Endothelial cell of umbilical vein (primary cell): Measurements from ENCODE around the gene CCDC86. TPM values are rescaled to one million over a fixed set of nuclear protein-coding genes. Genes with fewer than 3 reads are reported as not detected.

ENCODE experiments used
- BruUV-seq: library from RNA; stranded (reverse); fragments of 400-500 nt; replicated peaks from 2 replicates; lab custom pipeline; 2021; lab: Mats Ljungman, UMichigan
- CTCF ChIA-PET: fragments of 300-600, 350-600 bp; sonication (Branson Sonifier 250); formaldehyde crosslinking; loops from one replicate; lab custom pipeline; 2021; ENCODE audit warnings: antibody characterized with exemption, inconsistent platforms; lab: Charles Lee
- POLR2A ChIA-PET: fragments of 300-600, 350-600 bp; sonication (Branson Sonifier 250); formaldehyde crosslinking; loops from one replicate; lab custom pipeline; 2021; ENCODE audit warnings: antibody characterized with exemption, inconsistent platforms; lab: Charles Lee
- DNase-seq: peaks from one replicate; pipeline ENCODE4 v3.0.0-alpha.2; 2011; ENCODE audit warnings: low read depth, low spot score
- FAIRE-seq: peaks from 2 replicates; lab custom pipeline; 2011; peaks lifted over from hg19 to GRCh38; lab: Jason Lieb, UNC
- H2AFZ ChIP-seq: 2 replicates; pipeline ENCODE4 v1.6.0; 2012; ENCODE audit warnings: low read depth, low read length, control low read depth, inconsistent platforms
- H3K27ac ChIP-seq: 2 replicates; pipeline ENCODE4 v1.5.1; 2011; ENCODE audit warnings: low read depth, mild to moderate bottlenecking, control low read depth, low read length, moderate library complexity; ENCODE audit not compliant: insufficient read depth
- H3K27me3 ChIP-seq, 2 experiments: 2 replicates each; pipeline versions ENCODE4 v1.6.0 to v1.6.1; 2011; ENCODE audit warnings: low read length in 2 of 2, mixed read lengths in 1 of 2; ENCODE audit not compliant: control insufficient read depth in 2 of 2, insufficient read depth in 2 of 2
- H3K36me3 ChIP-seq, 2 experiments: 2 replicates in 1 of 2; 3 replicates in 1 of 2; pipeline ENCODE4 v1.5.1; 2011; ENCODE audit warnings: low read length in 2 of 2, mild to moderate bottlenecking in 1 of 2, moderate library complexity in 1 of 2; ENCODE audit not compliant: control insufficient read depth in 2 of 2, insufficient read depth in 2 of 2; ENCODE audit errors: extremely low read depth in 1 of 2
- H3K4me1 ChIP-seq: 3 replicates; pipeline ENCODE4 v1.5.1; 2011; ENCODE audit warnings: mild to moderate bottlenecking, low read length; ENCODE audit not compliant: control insufficient read depth, insufficient read depth; ENCODE audit errors: extremely low read depth
- H3K4me2 ChIP-seq: 2 replicates; pipeline ENCODE4 v1.6.1; 2011; ENCODE audit warnings: low read length, control low read depth, mixed read lengths; ENCODE audit not compliant: insufficient read depth
- H3K4me3 ChIP-seq, 3 experiments: fragments of 200-600 bp in 1 of 3; sonication (generic), shearing (Covaris generic) in 1 of 3; replicated peaks in 1 of 3; 2 replicates each; pipeline ENCODE4 v1.5.1; 2011 to 2016; ENCODE audit warnings: control low read depth in 3 of 3, low read length in 3 of 3, mild to moderate bottlenecking in 2 of 3, inconsistent platforms in 1 of 3, low read depth in 1 of 3, moderate library complexity in 1 of 3; ENCODE audit not compliant: insufficient read depth in 1 of 3
- H3K79me2 ChIP-seq: 2 replicates; pipeline ENCODE4 v1.6.0; 2012; ENCODE audit warnings: low read length, inconsistent platforms; ENCODE audit not compliant: control insufficient read depth, insufficient read depth
- H3K9ac ChIP-seq: replicated peaks from 2 replicates; pipeline ENCODE3; 2011; ENCODE audit warnings: low read length, control low read depth; ENCODE audit not compliant: insufficient read depth; ENCODE audit errors: extremely low read depth
- H3K9me1 ChIP-seq: replicated peaks from 3 replicates; pipeline ENCODE4 v1.6.0; 2011; ENCODE audit warnings: mild to moderate bottlenecking, low read length; ENCODE audit not compliant: control insufficient read depth, insufficient read depth; ENCODE audit errors: extremely low read depth
- H3K9me3 ChIP-seq: replicated peaks from 2 replicates; pipeline ENCODE4 v1.5.1; 2012; ENCODE audit warnings: low read length, inconsistent platforms; ENCODE audit not compliant: control insufficient read depth, insufficient read depth
- H4K20me1 ChIP-seq: replicated peaks from 2 replicates; pipeline ENCODE3; 2011; ENCODE audit warnings: mild to moderate bottlenecking, low read length; ENCODE audit not compliant: control insufficient read depth, insufficient read depth; ENCODE audit errors: extremely low read depth
- CTCF ChIP-seq, 2 donors: IDR thresholded peaks; 1 replicate in 1 of 2; 2 replicates in 1 of 2; pipeline ENCODE4 v1.5.1; 2011; ENCODE audit warnings: low read length in 2 of 2, mild to moderate bottlenecking in 2 of 2, moderate library complexity in 2 of 2, control low read depth in 1 of 2, inconsistent platforms in 1 of 2, low read depth in 1 of 2; ENCODE audit not compliant: insufficient read depth in 1 of 2; ENCODE audit errors: extremely low read depth in 1 of 2
- EZH2 ChIP-seq: IDR thresholded peaks from 2 replicates; pipeline ENCODE4 v1.6.1; 2012; ENCODE audit warnings: borderline replicate concordance, low read depth, mild to moderate bottlenecking, moderate library complexity, low read length, inconsistent platforms; ENCODE audit not compliant: severe bottlenecking
- FOS ChIP-seq: IDR thresholded peaks from 2 replicates; pipeline ENCODE4 v1.6.1; 2011; ENCODE audit warnings: mild to moderate bottlenecking, low read length, moderate library complexity, borderline replicate concordance; ENCODE audit not compliant: insufficient read depth
- GATA2 ChIP-seq: IDR thresholded peaks from 2 replicates; pipeline ENCODE4 v1.7.0; 2011; ENCODE audit warnings: low read depth, mild to moderate bottlenecking, moderate library complexity, mixed read lengths, low read length; ENCODE audit not compliant: insufficient read length, insufficient read depth
- JUN ChIP-seq: IDR thresholded peaks from 2 replicates; pipeline ENCODE4 v1.6.1; 2011; ENCODE audit warnings: borderline replicate concordance, low read depth; ENCODE audit not compliant: insufficient read length, insufficient read depth
- MAX ChIP-seq: IDR thresholded peaks from 2 replicates; pipeline ENCODE4 v1.6.1; 2011; ENCODE audit not compliant: insufficient read depth, insufficient read length
- MYC ChIP-seq: IDR thresholded peaks from one replicate; pipeline ENCODE4 v1.6.1; 2011; ENCODE audit warnings: mild to moderate bottlenecking, low read depth, low read length
- POLR2A ChIP-seq: IDR thresholded peaks from 2 replicates; pipeline ENCODE4 v1.6.1; 2012; ENCODE audit warnings: low read depth, mild to moderate bottlenecking, control low read depth, low read length
- POLR2AphosphoS5 ChIP-seq: IDR thresholded peaks from 2 replicates; pipeline ENCODE4 v1.6.1; 2012; ENCODE audit warnings: low read depth, mild to moderate bottlenecking, control low read depth, low read length, moderate library complexity; ENCODE audit not compliant: insufficient read depth
- dilution Hi-C: fragments of 300-500 bp; cut with MboI; formaldehyde crosslinking; loops from one replicate; pipeline ENCODE4 v1.15.0; 2019; ENCODE audit warnings: low sequenced_read_pairs; ENCODE audit not compliant: extremely low pct_ligation_motif_present
- intact Hi-C: fragments of 100-400 bp; cut with micrococcal nuclease; formaldehyde crosslinking; loops from one replicate; pipeline ENCODE4 v1.10.0; 2022
- polyA plus RNA-seq, 4 experiments: library from polyadenylated mRNA; depleted of rRNA in 3 of 4; stranded (reverse) in 3 of 4; unstranded in 1 of 4; fragments of >200 nt; gene quantifications; 2 replicates each; pipeline versions ENCODE4 v1.2.1 to v1.2.3, GENCODE V29; 2011 to 2012; ENCODE audit warnings: missing spikeins in 1 of 4
- total RNA-seq: library from RNA; stranded (reverse); gene quantifications from 2 replicates; pipeline ENCODE4 v1.2.3, GENCODE V29; 2021

The CCDC86 gene
- total and polyA plus RNA-seq, 2 donors (not counting 3 experiments of a cell fraction or from before 2014, with no cell fraction given): 29.8 to 60.8 TPM

GRCh38 chr11:60876168-60876485, 34.2 kb downstream of the CCDC86 start:
- DNase-seq (no peak), FAIRE-seq (no peak)
- BruUV-seq: no TSS peak
- no peak overlapping the region for H2AFZ ChIP-seq
- POLR2A ChIA-PET: no interaction called here
- intact Hi-C loops (no loop called here), dilution Hi-C loops (no loop called here)
- no peaks in the 10 kb centered on the region for H3K27me3 ChIP-seq
- no peak for TF ChIP-seq MYC
- TF ChIP-seq JUN: no peak
- TF ChIP-seq MAX: no peak
- TF ChIP-seq POLR2AphosphoS5: no peak
- no peak for TF ChIP-seq EZH2
- TF ChIP-seq CTCF (IDR thresholded peaks at IDR 0.05; ENCODE audit: extremely low read depth in 1 of 2, insufficient read depth in 1 of 2, low read depth in 1 of 2, low read length in 2 of 2): no peak
- TF ChIP-seq FOS: no peak
- TF ChIP-seq POLR2A: no peak
- TF ChIP-seq GATA2: no peak
- CTCF ChIA-PET: interaction anchor here (1.0 to 1.6 kb wide), 3 partner anchors 13 to 46 kb away, joined by 3 to 6 read pairs (median 5); no protein-coding TSS in a partner anchor
- no peak overlapping the region for H3K9ac ChIP-seq
- H3K36me3 ChIP-seq: no peaks in the 10 kb centered on the region
- no peaks in the 10 kb centered on the region for H3K4me1 ChIP-seq
- no peak overlapping the region for H3K27ac ChIP-seq
- no peaks in the 10 kb centered on the region for H3K9me3 ChIP-seq
- H3K79me2 ChIP-seq: no peaks in the 10 kb centered on the region
- H3K9me1 ChIP-seq: no peaks in the 10 kb centered on the region
- no peak overlapping the region for H3K4me2 ChIP-seq
- H3K4me3 ChIP-seq: no peak overlapping the region
- H4K20me1 ChIP-seq: no peaks in the 10 kb centered on the region
